ENCODE results near the gene DPYD.

Gene DPYD

DNA sequence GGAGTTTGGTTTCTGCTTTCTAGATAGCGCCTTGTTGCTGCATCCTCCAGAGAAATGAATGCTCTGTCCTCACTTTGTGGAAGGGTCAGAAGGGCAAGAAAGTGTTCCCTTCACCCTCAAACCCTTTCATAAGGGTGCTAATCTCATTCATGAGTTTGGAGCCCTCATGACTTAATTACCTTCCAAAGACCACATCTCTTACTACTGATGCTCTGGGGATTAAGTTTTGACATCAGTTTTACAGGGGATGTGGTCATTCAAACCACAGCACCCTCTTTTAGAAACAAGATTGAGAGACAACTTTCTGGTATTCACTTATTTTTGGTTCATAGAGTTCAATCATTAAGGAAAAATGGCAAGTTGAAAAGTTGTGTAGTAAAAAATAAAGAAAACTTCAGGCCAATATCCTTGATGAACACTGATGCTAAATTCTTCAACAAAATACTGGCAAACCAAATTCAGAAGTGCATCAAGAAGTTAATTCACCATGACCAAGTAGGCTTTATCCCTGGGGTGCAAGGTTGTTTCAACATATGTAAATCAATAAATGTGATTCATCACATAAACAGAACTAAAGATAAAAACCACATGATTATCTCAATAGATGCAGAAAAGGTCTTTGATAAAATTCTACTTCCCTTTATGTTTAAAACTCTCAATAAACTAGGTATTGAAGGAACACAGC, 757.1 kb downstream of the DPYD start:
- Histone ChIP-seq H3K9me3 (replicated peaks; ENCODE audit: insufficient read depth, low read length) (no peaks in the 10 kb centered on the region), H2AFZ (ENCODE audit: low read length) (no peak overlapping the region), H3K79me2 (ENCODE audit: low read length) (no peaks in the 10 kb centered on the region), H3F3A (ENCODE audit: insufficient read depth, low read length) (no peaks in the 10 kb centered on the region), H3K36me3 (replicated peaks; ENCODE audit: insufficient read depth, low read length) (no peaks in the 10 kb centered on the region), H3K4me2 (ENCODE audit: low read depth, low read length) (no peak overlapping the region), H3K27ac (ENCODE audit: low read length) (no peak overlapping the region), H3K4me1 (ENCODE audit: low read length) (no peaks in the 10 kb centered on the region), H4K20me1 (ENCODE audit: insufficient read depth, low read length) (no peaks in the 10 kb centered on the region), H3K9ac (ENCODE audit: low read length) (no peak overlapping the region), H3K4me3 (ENCODE audit: low read length) (no peak overlapping the region), H3K27me3 (replicated peaks; ENCODE audit: insufficient read depth, low read length) (no peaks in the 10 kb centered on the region), H3K9me2 (replicated peaks; ENCODE audit: insufficient read depth, low read length) (no peaks in the 10 kb centered on the region)
- no peak for DNase-seq
- no peak for TF ChIP-seq EZH2 (optimal IDR thresholded peaks at IDR 0.05; ENCODE audit: low read depth, low read length)
- no peak for TF ChIP-seq EZH2phosphoT487 (IDR thresholded peaks at IDR 0.05; ENCODE audit: low read length)
- TF ChIP-seq, protein P1, sequence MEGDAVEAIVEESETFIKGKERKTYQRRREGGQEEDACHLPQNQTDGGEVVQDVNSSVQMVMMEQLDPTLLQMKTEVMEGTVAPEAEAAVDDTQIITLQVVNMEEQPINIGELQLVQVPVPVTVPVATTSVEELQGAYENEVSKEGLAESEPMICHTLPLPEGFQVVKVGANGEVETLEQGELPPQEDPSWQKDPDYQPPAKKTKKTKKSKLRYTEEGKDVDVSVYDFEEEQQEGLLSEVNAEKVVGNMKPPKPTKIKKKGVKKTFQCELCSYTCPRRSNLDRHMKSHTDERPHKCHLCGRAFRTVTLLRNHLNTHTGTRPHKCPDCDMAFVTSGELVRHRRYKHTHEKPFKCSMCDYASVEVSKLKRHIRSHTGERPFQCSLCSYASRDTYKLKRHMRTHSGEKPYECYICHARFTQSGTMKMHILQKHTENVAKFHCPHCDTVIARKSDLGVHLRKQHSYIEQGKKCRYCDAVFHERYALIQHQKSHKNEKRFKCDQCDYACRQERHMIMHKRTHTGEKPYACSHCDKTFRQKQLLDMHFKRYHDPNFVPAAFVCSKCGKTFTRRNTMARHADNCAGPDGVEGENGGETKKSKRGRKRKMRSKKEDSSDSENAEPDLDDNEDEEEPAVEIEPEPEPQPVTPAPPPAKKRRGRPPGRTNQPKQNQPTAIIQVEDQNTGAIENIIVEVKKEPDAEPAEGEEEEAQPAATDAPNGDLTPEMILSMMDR (IDR thresholded peaks at IDR 0.05; ENCODE audit: low read length), result no peak

DNA sequence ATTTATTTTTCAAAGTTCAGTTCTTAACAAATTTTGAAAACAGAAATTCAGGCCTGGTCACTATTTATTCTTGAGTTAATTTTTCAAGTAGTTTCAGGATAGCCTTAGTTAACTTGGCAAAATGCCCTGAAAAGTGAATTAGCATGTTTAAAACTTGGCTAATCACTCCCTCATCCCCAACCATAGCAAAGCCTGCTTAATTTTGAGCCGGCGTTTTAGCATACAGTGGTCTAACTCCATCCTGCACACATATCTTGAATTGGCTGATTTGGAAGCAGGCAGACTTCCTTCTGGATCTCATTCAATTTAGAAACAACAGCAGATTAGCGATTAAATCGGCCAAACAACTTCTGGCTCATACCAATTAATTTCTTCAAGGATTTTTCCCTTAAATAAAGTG, 760.0 kb downstream of the DPYD start:
- no peak overlapping the region for H3K9ac ChIP-seq (ENCODE audit: low read length)
- H3K4me1 ChIP-seq (ENCODE audit: low read length), result no peaks in the 10 kb centered on the region
- no peaks in the 10 kb centered on the region for H3K27me3 ChIP-seq (replicated peaks; ENCODE audit: insufficient read depth, low read length)
- TF ChIP-seq, protein P1 (IDR thresholded peaks at IDR 0.05; ENCODE audit: low read length), result no peak
- TF ChIP-seq EZH2phosphoT487 (IDR thresholded peaks at IDR 0.05; ENCODE audit: low read length) (no peak), EZH2 (optimal IDR thresholded peaks at IDR 0.05; ENCODE audit: low read depth, low read length) (no peak)
- H3K27ac ChIP-seq (ENCODE audit: low read length), result no peak overlapping the region
- no peaks in the 10 kb centered on the region for H3K36me3 ChIP-seq (replicated peaks; ENCODE audit: insufficient read depth, low read length)
- H3K4me3 ChIP-seq (ENCODE audit: low read length), result no peak overlapping the region
- H3K79me2 ChIP-seq (ENCODE audit: low read length), result no peaks in the 10 kb centered on the region
- no peaks in the 10 kb centered on the region for H3F3A ChIP-seq (ENCODE audit: insufficient read depth, low read length)
- no peaks in the 10 kb centered on the region for H3K9me3 ChIP-seq (replicated peaks; ENCODE audit: insufficient read depth, low read length)
- no peak overlapping the region for H3K4me2 ChIP-seq (ENCODE audit: low read depth, low read length)
- H4K20me1 ChIP-seq (ENCODE audit: insufficient read depth, low read length), result no peaks in the 10 kb centered on the region
- no peak for DNase-seq
- no peaks in the 10 kb centered on the region for H3K9me2 ChIP-seq (replicated peaks; ENCODE audit: insufficient read depth, low read length)
- H2AFZ ChIP-seq (ENCODE audit: low read length), result no peak overlapping the region

DNA sequence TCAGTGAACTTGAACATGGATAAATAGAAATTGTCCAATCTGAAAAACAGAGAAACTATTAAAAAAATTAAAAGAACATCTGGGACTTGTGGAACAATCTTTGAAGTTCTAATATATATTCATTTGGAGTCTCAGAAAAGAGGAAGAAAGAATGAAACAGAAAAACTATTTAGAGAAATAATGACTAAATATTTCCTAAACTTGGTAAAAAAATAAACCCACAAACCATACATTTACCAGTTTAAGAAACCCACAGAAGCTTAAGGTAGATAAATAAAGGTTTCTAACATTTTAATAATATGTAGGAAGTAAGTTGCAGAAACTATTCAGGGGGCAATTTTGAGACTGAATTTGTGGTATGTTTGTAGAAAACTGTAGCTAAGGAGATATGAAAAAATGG, 761.5 kb downstream of the DPYD start:
- DNase-seq, result no peak
- Histone ChIP-seq H3K9me2 (replicated peaks; ENCODE audit: insufficient read depth, low read length) (no peaks in the 10 kb centered on the region), H3K4me3 (ENCODE audit: low read length) (no peak overlapping the region), H3K36me3 (replicated peaks; ENCODE audit: insufficient read depth, low read length) (no peaks in the 10 kb centered on the region), H2AFZ (ENCODE audit: low read length) (no peak overlapping the region), H3K4me1 (ENCODE audit: low read length) (no peaks in the 10 kb centered on the region), H3F3A (ENCODE audit: insufficient read depth, low read length) (no peaks in the 10 kb centered on the region), H3K9ac (ENCODE audit: low read length) (no peak overlapping the region), H3K4me2 (ENCODE audit: low read depth, low read length) (no peak overlapping the region), H3K9me3 (replicated peaks; ENCODE audit: insufficient read depth, low read length) (no peaks in the 10 kb centered on the region), H3K27ac (ENCODE audit: low read length) (no peak overlapping the region), H3K79me2 (ENCODE audit: low read length) (no peaks in the 10 kb centered on the region), H4K20me1 (ENCODE audit: insufficient read depth, low read length) (no peaks in the 10 kb centered on the region), H3K27me3 (replicated peaks; ENCODE audit: insufficient read depth, low read length) (no peaks in the 10 kb centered on the region)
- TF ChIP-seq EZH2phosphoT487 (IDR thresholded peaks at IDR 0.05; ENCODE audit: low read length), result no peak
- TF ChIP-seq EZH2 (optimal IDR thresholded peaks at IDR 0.05; ENCODE audit: low read depth, low read length), result no peak

DNA sequence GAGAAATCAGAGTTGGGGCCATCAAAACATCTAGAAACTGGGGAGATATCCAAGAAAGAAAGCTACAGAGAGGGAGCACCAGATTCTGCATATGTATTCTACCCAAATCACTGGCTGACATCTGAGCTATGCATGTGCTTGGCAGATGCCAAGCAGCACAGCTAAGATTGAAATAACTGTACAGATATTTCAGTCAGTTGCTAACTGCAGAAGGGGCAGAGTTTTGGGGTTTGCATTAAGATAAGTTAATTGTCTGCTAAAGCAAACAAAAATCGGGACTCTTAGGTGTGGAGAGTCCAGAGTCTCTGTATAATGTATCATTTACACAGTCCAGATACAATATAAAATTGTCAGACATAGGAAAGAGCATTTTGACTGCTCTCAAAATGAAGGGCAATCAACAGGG, 762.1 kb downstream of the DPYD start:
- Histone ChIP-seq H3K9ac (ENCODE audit: low read length) (no peak overlapping the region), H3K4me1 (ENCODE audit: low read length) (no peaks in the 10 kb centered on the region), H3K27me3 (replicated peaks; ENCODE audit: insufficient read depth, low read length) (no peaks in the 10 kb centered on the region), H4K20me1 (ENCODE audit: insufficient read depth, low read length) (no peaks in the 10 kb centered on the region), H3K36me3 (replicated peaks; ENCODE audit: insufficient read depth, low read length) (no peaks in the 10 kb centered on the region), H3K27ac (ENCODE audit: low read length) (no peak overlapping the region), H3K9me2 (replicated peaks; ENCODE audit: insufficient read depth, low read length) (no peaks in the 10 kb centered on the region), H3K4me2 (ENCODE audit: low read depth, low read length) (no peak overlapping the region), H3K79me2 (ENCODE audit: low read length) (no peaks in the 10 kb centered on the region), H3K9me3 (replicated peaks; ENCODE audit: insufficient read depth, low read length) (no peaks in the 10 kb centered on the region), H3K4me3 (ENCODE audit: low read length) (no peak overlapping the region), H2AFZ (ENCODE audit: low read length) (no peak overlapping the region), H3F3A (ENCODE audit: insufficient read depth, low read length) (no peaks in the 10 kb centered on the region)
- TF ChIP-seq, protein P1 (IDR thresholded peaks at IDR 0.05; ENCODE audit: low read length), result no peak
- TF ChIP-seq EZH2 (optimal IDR thresholded peaks at IDR 0.05; ENCODE audit: low read depth, low read length) (no peak), EZH2phosphoT487 (IDR thresholded peaks at IDR 0.05; ENCODE audit: low read length) (no peak)
- DNase-seq, result no peak
